Endothelial cell of umbilical vein (primary cell): ENCODE results near the gene ANO9. TPM values are rescaled to one million over a fixed set of nuclear protein-coding genes. Genes with fewer than 3 reads are reported as not detected.

Source experiments
- BruUV-seq: library from RNA; stranded (reverse); fragments of 400-500 nt; replicated peaks from 2 replicates; lab custom pipeline; 2021; lab: Mats Ljungman, UMichigan
- CTCF ChIA-PET: fragments of 300-600, 350-600 bp; sonication (Branson Sonifier 250); formaldehyde crosslinking; loops from one replicate; lab custom pipeline; 2021; ENCODE audit warnings: antibody characterized with exemption, inconsistent platforms; lab: Charles Lee
- POLR2A ChIA-PET: fragments of 300-600, 350-600 bp; sonication (Branson Sonifier 250); formaldehyde crosslinking; loops from one replicate; lab custom pipeline; 2021; ENCODE audit warnings: antibody characterized with exemption, inconsistent platforms; lab: Charles Lee
- DNase-seq: peaks from one replicate; pipeline ENCODE4 v3.0.0-alpha.2; 2011; ENCODE audit warnings: low read depth, low spot score
- FAIRE-seq: peaks from 2 replicates; lab custom pipeline; 2011; peaks lifted over from hg19 to GRCh38; lab: Jason Lieb, UNC
- H2AFZ ChIP-seq: 2 replicates; pipeline ENCODE4 v1.6.0; 2012; ENCODE audit warnings: low read depth, low read length, control low read depth, inconsistent platforms
- H3K27ac ChIP-seq: 2 replicates; pipeline ENCODE4 v1.5.1; 2011; ENCODE audit warnings: low read depth, mild to moderate bottlenecking, control low read depth, low read length, moderate library complexity; ENCODE audit not compliant: insufficient read depth
- H3K27me3 ChIP-seq, 2 experiments: 2 replicates each; pipeline versions ENCODE4 v1.6.0 to v1.6.1; 2011; ENCODE audit warnings: low read length in 2 of 2, mixed read lengths in 1 of 2; ENCODE audit not compliant: control insufficient read depth in 2 of 2, insufficient read depth in 2 of 2
- H3K36me3 ChIP-seq, 2 experiments: 2 replicates in 1 of 2; 3 replicates in 1 of 2; pipeline ENCODE4 v1.5.1; 2011; ENCODE audit warnings: low read length in 2 of 2, mild to moderate bottlenecking in 1 of 2, moderate library complexity in 1 of 2; ENCODE audit not compliant: control insufficient read depth in 2 of 2, insufficient read depth in 2 of 2; ENCODE audit errors: extremely low read depth in 1 of 2
- H3K4me1 ChIP-seq: 3 replicates; pipeline ENCODE4 v1.5.1; 2011; ENCODE audit warnings: mild to moderate bottlenecking, low read length; ENCODE audit not compliant: control insufficient read depth, insufficient read depth; ENCODE audit errors: extremely low read depth
- H3K4me2 ChIP-seq: 2 replicates; pipeline ENCODE4 v1.6.1; 2011; ENCODE audit warnings: low read length, control low read depth, mixed read lengths; ENCODE audit not compliant: insufficient read depth
- H3K4me3 ChIP-seq, 3 experiments: fragments of 200-600 bp in 1 of 3; sonication (generic), shearing (Covaris generic) in 1 of 3; replicated peaks in 1 of 3; 2 replicates each; pipeline ENCODE4 v1.5.1; 2011 to 2016; ENCODE audit warnings: control low read depth in 3 of 3, low read length in 3 of 3, mild to moderate bottlenecking in 2 of 3, inconsistent platforms in 1 of 3, low read depth in 1 of 3, moderate library complexity in 1 of 3; ENCODE audit not compliant: insufficient read depth in 1 of 3
- H3K79me2 ChIP-seq: 2 replicates; pipeline ENCODE4 v1.6.0; 2012; ENCODE audit warnings: low read length, inconsistent platforms; ENCODE audit not compliant: control insufficient read depth, insufficient read depth
- H3K9ac ChIP-seq: replicated peaks from 2 replicates; pipeline ENCODE3; 2011; ENCODE audit warnings: low read length, control low read depth; ENCODE audit not compliant: insufficient read depth; ENCODE audit errors: extremely low read depth
- H3K9me1 ChIP-seq: replicated peaks from 3 replicates; pipeline ENCODE4 v1.6.0; 2011; ENCODE audit warnings: mild to moderate bottlenecking, low read length; ENCODE audit not compliant: control insufficient read depth, insufficient read depth; ENCODE audit errors: extremely low read depth
- H3K9me3 ChIP-seq: replicated peaks from 2 replicates; pipeline ENCODE4 v1.5.1; 2012; ENCODE audit warnings: low read length, inconsistent platforms; ENCODE audit not compliant: control insufficient read depth, insufficient read depth
- H4K20me1 ChIP-seq: replicated peaks from 2 replicates; pipeline ENCODE3; 2011; ENCODE audit warnings: mild to moderate bottlenecking, low read length; ENCODE audit not compliant: control insufficient read depth, insufficient read depth; ENCODE audit errors: extremely low read depth
- EZH2 ChIP-seq: IDR thresholded peaks from 2 replicates; pipeline ENCODE4 v1.6.1; 2012; ENCODE audit warnings: borderline replicate concordance, low read depth, mild to moderate bottlenecking, moderate library complexity, low read length, inconsistent platforms; ENCODE audit not compliant: severe bottlenecking
- FOS ChIP-seq: IDR thresholded peaks from 2 replicates; pipeline ENCODE4 v1.6.1; 2011; ENCODE audit warnings: mild to moderate bottlenecking, low read length, moderate library complexity, borderline replicate concordance; ENCODE audit not compliant: insufficient read depth
- GATA2 ChIP-seq: IDR thresholded peaks from 2 replicates; pipeline ENCODE4 v1.7.0; 2011; ENCODE audit warnings: low read depth, mild to moderate bottlenecking, moderate library complexity, mixed read lengths, low read length; ENCODE audit not compliant: insufficient read length, insufficient read depth
- JUN ChIP-seq: IDR thresholded peaks from 2 replicates; pipeline ENCODE4 v1.6.1; 2011; ENCODE audit warnings: borderline replicate concordance, low read depth; ENCODE audit not compliant: insufficient read length, insufficient read depth
- MYC ChIP-seq: IDR thresholded peaks from one replicate; pipeline ENCODE4 v1.6.1; 2011; ENCODE audit warnings: mild to moderate bottlenecking, low read depth, low read length
- POLR2A ChIP-seq: IDR thresholded peaks from 2 replicates; pipeline ENCODE4 v1.6.1; 2012; ENCODE audit warnings: low read depth, mild to moderate bottlenecking, control low read depth, low read length
- POLR2AphosphoS5 ChIP-seq: IDR thresholded peaks from 2 replicates; pipeline ENCODE4 v1.6.1; 2012; ENCODE audit warnings: low read depth, mild to moderate bottlenecking, control low read depth, low read length, moderate library complexity; ENCODE audit not compliant: insufficient read depth
- dilution Hi-C: fragments of 300-500 bp; cut with MboI; formaldehyde crosslinking; loops from one replicate; pipeline ENCODE4 v1.15.0; 2019; ENCODE audit warnings: low sequenced_read_pairs; ENCODE audit not compliant: extremely low pct_ligation_motif_present
- intact Hi-C: fragments of 100-400 bp; cut with micrococcal nuclease; formaldehyde crosslinking; loops from one replicate; pipeline ENCODE4 v1.10.0; 2022
- polyA plus RNA-seq, 4 experiments: library from polyadenylated mRNA; depleted of rRNA in 3 of 4; stranded (reverse) in 3 of 4; unstranded in 1 of 4; fragments of >200 nt; gene quantifications; 2 replicates each; pipeline versions ENCODE4 v1.2.1 to v1.2.3, GENCODE V29; 2011 to 2012; ENCODE audit warnings: missing spikeins in 1 of 4
- total RNA-seq: library from RNA; stranded (reverse); gene quantifications from 2 replicates; pipeline ENCODE4 v1.2.3, GENCODE V29; 2021
- TF ChIP-seq, protein P1 (sequence below): IDR thresholded peaks from 2 replicates; pipeline ENCODE4 v1.6.1; 2011; ENCODE audit not compliant: insufficient read depth, insufficient read length
- TF ChIP-seq, protein P2 (sequence below), 2 donors: IDR thresholded peaks; 1 replicate in 1 of 2; 2 replicates in 1 of 2; pipeline ENCODE4 v1.5.1; 2011; ENCODE audit warnings: low read length in 2 of 2, mild to moderate bottlenecking in 2 of 2, moderate library complexity in 2 of 2, control low read depth in 1 of 2, inconsistent platforms in 1 of 2, low read depth in 1 of 2; ENCODE audit not compliant: insufficient read depth in 1 of 2; ENCODE audit errors: extremely low read depth in 1 of 2

Gene ANO9
- total and polyA plus RNA-seq, 2 donors (not counting 3 experiments of a cell fraction or from before 2014, with no cell fraction given) = 0.23 TPM; not detected in 1

DNA sequence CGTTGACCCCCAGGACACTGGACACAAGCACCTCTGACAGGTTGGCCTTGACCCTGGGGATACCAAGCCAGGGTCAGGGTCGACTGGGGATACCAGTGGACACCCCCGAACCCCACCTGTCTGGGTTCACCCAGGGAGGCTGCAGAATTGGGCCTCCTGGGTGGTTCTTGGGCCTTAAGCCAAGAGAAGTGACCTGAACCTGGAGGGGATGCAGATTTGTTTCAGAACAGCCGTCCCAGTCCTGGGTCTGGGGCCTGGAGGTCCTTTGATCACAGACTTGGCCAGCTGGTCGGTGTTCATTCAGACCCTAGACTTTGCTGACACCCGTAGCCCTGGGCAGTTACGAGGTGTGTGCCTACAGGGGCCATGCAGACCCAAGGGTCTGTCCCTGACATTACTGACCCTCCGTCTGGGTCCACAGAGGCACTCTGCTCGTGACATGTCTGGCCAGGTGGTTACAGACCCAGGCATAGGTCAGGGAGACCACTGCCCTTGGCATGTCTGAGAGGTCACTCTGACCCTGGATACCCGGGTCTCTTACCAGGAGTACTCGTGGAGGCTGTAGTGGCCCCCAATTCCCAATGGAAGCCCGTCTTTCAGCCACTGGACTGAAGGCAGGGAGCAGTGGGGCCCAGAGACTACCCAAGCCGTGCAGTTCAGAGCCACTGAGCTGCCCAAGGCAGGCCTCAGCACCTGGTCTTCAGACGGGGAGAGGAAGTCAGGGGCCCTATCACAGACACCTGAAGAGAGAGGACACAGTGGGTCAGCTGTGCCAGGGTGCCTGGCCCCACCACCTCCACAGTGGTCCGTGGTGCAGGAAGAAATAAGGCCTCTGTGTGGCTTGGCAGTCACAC, 33.4 kb downstream of the ANO9 start:
- no peaks in the 10 kb centered on the region for H3K9me3 ChIP-seq
- H3K4me2 ChIP-seq = no peak overlapping the region
- no peaks in the 10 kb centered on the region for H3K79me2 ChIP-seq
- dilution Hi-C loops = no loop called here
- TF ChIP-seq, protein P1, sequence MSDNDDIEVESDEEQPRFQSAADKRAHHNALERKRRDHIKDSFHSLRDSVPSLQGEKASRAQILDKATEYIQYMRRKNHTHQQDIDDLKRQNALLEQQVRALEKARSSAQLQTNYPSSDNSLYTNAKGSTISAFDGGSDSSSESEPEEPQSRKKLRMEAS = no peak
- TF ChIP-seq MYC (no peak), GATA2 (no peak), EZH2 (no peak), POLR2A (no peak), POLR2AphosphoS5 (no peak), JUN (no peak), FOS (no peak)
- TF ChIP-seq, protein P2, sequence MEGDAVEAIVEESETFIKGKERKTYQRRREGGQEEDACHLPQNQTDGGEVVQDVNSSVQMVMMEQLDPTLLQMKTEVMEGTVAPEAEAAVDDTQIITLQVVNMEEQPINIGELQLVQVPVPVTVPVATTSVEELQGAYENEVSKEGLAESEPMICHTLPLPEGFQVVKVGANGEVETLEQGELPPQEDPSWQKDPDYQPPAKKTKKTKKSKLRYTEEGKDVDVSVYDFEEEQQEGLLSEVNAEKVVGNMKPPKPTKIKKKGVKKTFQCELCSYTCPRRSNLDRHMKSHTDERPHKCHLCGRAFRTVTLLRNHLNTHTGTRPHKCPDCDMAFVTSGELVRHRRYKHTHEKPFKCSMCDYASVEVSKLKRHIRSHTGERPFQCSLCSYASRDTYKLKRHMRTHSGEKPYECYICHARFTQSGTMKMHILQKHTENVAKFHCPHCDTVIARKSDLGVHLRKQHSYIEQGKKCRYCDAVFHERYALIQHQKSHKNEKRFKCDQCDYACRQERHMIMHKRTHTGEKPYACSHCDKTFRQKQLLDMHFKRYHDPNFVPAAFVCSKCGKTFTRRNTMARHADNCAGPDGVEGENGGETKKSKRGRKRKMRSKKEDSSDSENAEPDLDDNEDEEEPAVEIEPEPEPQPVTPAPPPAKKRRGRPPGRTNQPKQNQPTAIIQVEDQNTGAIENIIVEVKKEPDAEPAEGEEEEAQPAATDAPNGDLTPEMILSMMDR (IDR thresholded peaks at IDR 0.05; ENCODE audit: extremely low read depth in 1 of 2, insufficient read depth in 1 of 2, low read depth in 1 of 2, low read length in 2 of 2) = no peak
- peaks cover 5% of the 10 kb centered on the region for H3K4me1 ChIP-seq
- H3K9me1 ChIP-seq = no peaks in the 10 kb centered on the region
- H3K36me3 ChIP-seq = no peaks in the 10 kb centered on the region
- no TSS peak for BruUV-seq
- H3K27me3 ChIP-seq = no peaks in the 10 kb centered on the region
- H3K4me3 ChIP-seq = no peak overlapping the region
- FAIRE-seq (no peak), DNase-seq (no peak)
- no peaks in the 10 kb centered on the region for H4K20me1 ChIP-seq
- POLR2A ChIA-PET = no interaction called here
- no peak overlapping the region for H3K9ac ChIP-seq
- H2AFZ ChIP-seq = no peak overlapping the region
- intact Hi-C loops = no loop called here
- no peak overlapping the region for H3K27ac ChIP-seq
- CTCF ChIA-PET = interaction anchor here (5.5 kb wide), 1 partner anchor 40 kb away, joined by 57 read pairs; no protein-coding TSS in a partner anchor
